OCI-LY7 (cell line): Measurements from ENCODE around the gene ACE. TPM values are rescaled to one million over a fixed set of nuclear protein-coding genes. Genes with fewer than 3 reads are reported as not detected.
A peak's percentile ranks its signal among the peaks of the same experiment; 100 is the strongest.

Source experiments
- BruUV-seq: library from RNA; stranded (reverse); fragments of 400-500 nt; replicated peaks from 2 replicates; lab custom pipeline; 2021; lab: Mats Ljungman, UMichigan
- CTCF ChIA-PET: fragments of 300-600 bp; sonication (Branson Sonifier 250); formaldehyde crosslinking; loops from one replicate; lab custom pipeline; 2022; ENCODE audit warnings: antibody characterized with exemption; ENCODE audit not compliant: unreplicated experiment; lab: Charles Lee
- POLR2A ChIA-PET: fragments of 300-600 bp; sonication (Branson Sonifier 250); formaldehyde crosslinking; loops from one replicate; lab custom pipeline; 2022; ENCODE audit warnings: antibody characterized with exemption; lab: Charles Lee
- DNase-seq: peaks from one replicate; pipeline ENCODE4 v3.0.0-alpha.2; 2015; ENCODE audit warnings: low spot score
- H2AFZ ChIP-seq: fragments of 200-600 bp; sonication (generic), shearing (Covaris generic); 2 replicates; pipeline ENCODE4 v1.6.1; 2014; ENCODE audit warnings: mild to moderate bottlenecking, antibody characterized with exemption, low read length, moderate library complexity
- H3K27ac ChIP-seq: fragments of 200-600 bp; sonication (generic); 2 replicates; pipeline ENCODE4 v1.5.1; 2014; ENCODE audit warnings: mixed run types, low read depth, mild to moderate bottlenecking, moderate library complexity, low read length, inconsistent platforms; ENCODE audit not compliant: poor library complexity, severe bottlenecking
- H3K36me3 ChIP-seq: fragments of 200-600 bp; sonication (generic); 2 replicates; pipeline ENCODE4 v1.6.1; 2014; ENCODE audit warnings: mild to moderate bottlenecking, antibody characterized with exemption, low read length, moderate library complexity, mixed read lengths; ENCODE audit not compliant: insufficient read depth
- H3K4me1 ChIP-seq: fragments of 200-600 bp; sonication (generic); 2 replicates; pipeline ENCODE4 v1.5.1; 2014; ENCODE audit warnings: mild to moderate bottlenecking, low read length; ENCODE audit not compliant: insufficient read depth, poor library complexity, severe bottlenecking
- H3K4me2 ChIP-seq: fragments of 200-600 bp; sonication (generic); 2 replicates; pipeline ENCODE4 v1.6.1; 2014; ENCODE audit warnings: mild to moderate bottlenecking, low read length
- H3K4me3 ChIP-seq: fragments of 200-600 bp; sonication (generic); 2 replicates; pipeline ENCODE4 v1.5.1; 2014; ENCODE audit warnings: mild to moderate bottlenecking, low read depth, low read length; ENCODE audit not compliant: poor library complexity, severe bottlenecking
- H3K79me2 ChIP-seq: fragments of 200-600 bp; sonication (generic); 2 replicates; pipeline ENCODE4 v1.6.1; 2016; ENCODE audit warnings: low read depth, mild to moderate bottlenecking, low read length, moderate library complexity, mixed read lengths; ENCODE audit not compliant: insufficient read depth
- H3K9me2 ChIP-seq: fragments of 200-600 bp; sonication (generic); 2 replicates; pipeline ENCODE4 v1.6.1; 2016; ENCODE audit warnings: mild to moderate bottlenecking, low read length, mixed read lengths; ENCODE audit not compliant: insufficient read depth
- H3K9me3 ChIP-seq: fragments of 200-600 bp; sonication (generic); 2 replicates; pipeline ENCODE4 v1.6.1; 2014; ENCODE audit warnings: mild to moderate bottlenecking, mixed run types, low read length, mixed read lengths
- H4K20me1 ChIP-seq: fragments of 200-600 bp; sonication (generic); 2 replicates; pipeline ENCODE4 v1.6.1; 2014; ENCODE audit warnings: mild to moderate bottlenecking, antibody characterized with exemption, low read length, moderate library complexity, mixed read lengths; ENCODE audit not compliant: insufficient read depth
- EZH2phosphoT487 ChIP-seq: fragments of 200-600 bp; sonication (generic); IDR thresholded peaks from 2 replicates; pipeline ENCODE4 v1.6.1; 2018; ENCODE audit warnings: low read depth, borderline replicate concordance, mild to moderate bottlenecking, mixed run types, antibody characterized with exemption, low read length, moderate library complexity, mixed read lengths
- intact Hi-C: fragments of 100-400 bp; cut with micrococcal nuclease; formaldehyde crosslinking; loops from one replicate; pipeline ENCODE4 v1.10.0; 2022; ENCODE audit not compliant: unreplicated experiment
- total RNA-seq, 2 experiments: library from RNA; depleted of rRNA in 1 of 2; stranded (reverse); fragments of >200 nt in 1 of 2; shearing (Covaris generic) in 1 of 2; gene quantifications; 2 replicates each; pipeline ENCODE4 v1.2.3, GENCODE V29; 2014 to 2022
- TF ChIP-seq, protein P1 (sequence below): fragments of 200-600 bp; sonication (generic); conservative IDR thresholded peaks from 2 replicates; pipeline ENCODE4 v1.5.1; 2014; ENCODE audit warnings: mild to moderate bottlenecking, antibody characterized with exemption, low read length, moderate library complexity, mixed read lengths

Gene ACE
- total RNA-seq, 2 experiments from 2014 or later = 2.3 to 5.1 TPM

DNA sequence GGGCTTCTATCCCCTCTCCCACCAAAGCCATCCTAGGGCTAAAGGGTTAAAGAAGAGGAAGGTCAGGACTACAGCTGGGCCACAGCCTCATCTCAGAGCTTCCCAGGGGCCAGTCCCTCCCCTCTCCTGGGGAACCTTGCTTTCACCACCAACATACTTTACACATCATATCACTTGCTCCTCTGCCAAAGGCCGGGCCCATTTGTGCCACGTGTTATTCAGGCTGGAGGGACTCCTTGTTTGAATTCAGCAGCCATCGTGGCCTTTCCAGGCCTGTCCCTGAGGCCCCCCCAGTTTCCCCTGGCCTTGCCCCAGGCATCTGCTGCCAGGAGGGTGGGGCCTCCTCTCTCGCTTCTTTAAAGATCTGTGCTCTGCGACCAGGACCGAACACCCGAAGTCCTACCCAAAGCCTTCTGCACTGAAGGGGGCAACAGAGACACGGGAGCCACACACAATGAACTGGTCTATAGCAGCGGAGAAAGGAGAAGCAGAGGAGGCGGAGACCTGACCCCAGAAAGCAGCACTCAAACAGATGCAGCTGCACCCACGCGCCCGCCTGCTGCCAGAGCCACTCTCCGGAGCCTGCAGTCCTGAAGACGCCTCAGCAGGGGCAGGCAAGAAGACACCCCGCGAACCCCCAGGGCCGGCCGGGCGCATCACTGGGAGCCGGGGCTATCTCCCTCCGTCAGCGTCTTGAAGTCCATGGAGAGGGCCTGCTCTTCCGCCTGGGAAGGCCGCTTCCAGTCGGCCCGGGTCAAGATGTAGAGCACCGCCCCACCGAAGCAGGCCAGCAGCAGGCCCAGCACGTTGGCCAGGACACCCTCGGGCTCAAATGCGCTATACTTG, 42.9 kb upstream of the ACE start:
- TF ChIP-seq, protein P1, sequence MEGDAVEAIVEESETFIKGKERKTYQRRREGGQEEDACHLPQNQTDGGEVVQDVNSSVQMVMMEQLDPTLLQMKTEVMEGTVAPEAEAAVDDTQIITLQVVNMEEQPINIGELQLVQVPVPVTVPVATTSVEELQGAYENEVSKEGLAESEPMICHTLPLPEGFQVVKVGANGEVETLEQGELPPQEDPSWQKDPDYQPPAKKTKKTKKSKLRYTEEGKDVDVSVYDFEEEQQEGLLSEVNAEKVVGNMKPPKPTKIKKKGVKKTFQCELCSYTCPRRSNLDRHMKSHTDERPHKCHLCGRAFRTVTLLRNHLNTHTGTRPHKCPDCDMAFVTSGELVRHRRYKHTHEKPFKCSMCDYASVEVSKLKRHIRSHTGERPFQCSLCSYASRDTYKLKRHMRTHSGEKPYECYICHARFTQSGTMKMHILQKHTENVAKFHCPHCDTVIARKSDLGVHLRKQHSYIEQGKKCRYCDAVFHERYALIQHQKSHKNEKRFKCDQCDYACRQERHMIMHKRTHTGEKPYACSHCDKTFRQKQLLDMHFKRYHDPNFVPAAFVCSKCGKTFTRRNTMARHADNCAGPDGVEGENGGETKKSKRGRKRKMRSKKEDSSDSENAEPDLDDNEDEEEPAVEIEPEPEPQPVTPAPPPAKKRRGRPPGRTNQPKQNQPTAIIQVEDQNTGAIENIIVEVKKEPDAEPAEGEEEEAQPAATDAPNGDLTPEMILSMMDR = no peak
- no peak for TF ChIP-seq EZH2phosphoT487
- no TSS peak for BruUV-seq
- POLR2A ChIA-PET = interaction anchor here (1.0 kb wide), 1 partner anchor 20 kb away, joined by 3 read pairs; no protein-coding TSS in a partner anchor
- intact Hi-C loops = no loop called here
- Histone ChIP-seq H4K20me1 (no peaks in the 10 kb centered on the region), H3K9me3 (no peaks in the 10 kb centered on the region), H2AFZ (no peak overlapping the region), H3K4me2 (no peak overlapping the region), H3K27ac (no peak overlapping the region), H3K9me2 (no peaks in the 10 kb centered on the region), H3K4me3 (no peak overlapping the region), H3K79me2 (no peaks in the 10 kb centered on the region), H3K4me1 (peaks cover 14% of the 10 kb centered on the region), H3K36me3 (no peaks in the 10 kb centered on the region)
- CTCF ChIA-PET = interaction anchor here (1.0 to 1.6 kb wide), 2 partner anchors 8 to 177 kb away, joined by 3 to 4 read pairs; no protein-coding TSS in a partner anchor
- DNase-seq = no peak

DNA sequence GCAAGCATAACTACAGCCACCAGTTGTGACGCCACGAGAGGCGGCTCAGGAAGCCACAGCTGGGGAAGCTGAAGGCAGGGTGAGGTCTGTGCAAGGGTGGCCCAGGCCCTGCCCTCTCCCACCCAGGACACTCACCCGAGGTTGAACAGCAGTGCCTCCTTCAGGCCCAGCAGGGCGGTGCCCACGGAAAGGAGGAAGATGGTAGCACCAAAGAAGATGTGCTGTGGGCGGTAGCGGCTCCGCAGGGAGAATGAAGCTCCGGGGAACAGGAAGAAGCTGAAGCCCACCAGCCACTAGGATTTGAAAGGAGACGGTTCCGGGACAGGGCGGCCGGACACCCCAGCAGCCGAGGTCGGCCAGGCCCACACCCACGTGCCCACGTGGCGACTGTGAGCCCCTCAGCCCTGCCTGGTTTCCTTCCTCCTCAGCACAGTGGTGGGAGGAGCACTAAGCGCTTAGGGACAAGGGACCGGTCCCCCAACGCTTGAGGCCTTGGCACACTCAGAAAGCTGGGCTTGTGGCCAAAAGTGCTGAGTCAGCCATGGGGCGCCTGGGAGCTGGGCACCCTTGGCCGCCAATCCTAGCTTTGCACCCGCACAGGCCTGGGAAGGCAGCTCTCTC, 41.8 kb upstream of the ACE start:
- H3K4me2 ChIP-seq = no peak overlapping the region
- ChIA-PET POLR2A (interaction anchor here (0.5 to 1.0 kb wide), 4 partner anchors 15 to 232 kb away, joined by 3 to 4 read pairs (median 3); no protein-coding TSS in a partner anchor), CTCF (interaction anchor here (0.9 to 1.6 kb wide), 2 partner anchors 10 to 41 kb away, joined by 3 to 4 read pairs; partner anchors contain the start of gene ACE)
- intact Hi-C loops = no loop called here
- peaks cover 20% of the 10 kb centered on the region for H3K4me1 ChIP-seq
- no peaks in the 10 kb centered on the region for H3K9me3 ChIP-seq
- no peaks in the 10 kb centered on the region for H3K36me3 ChIP-seq
- TF ChIP-seq, protein P1 = peak; percentile 44; the same call in 1 of the 2 replicates
- TF ChIP-seq EZH2phosphoT487 = no peak
- BruUV-seq = no TSS peak
- H4K20me1 ChIP-seq = no peaks in the 10 kb centered on the region
- no peaks in the 10 kb centered on the region for H3K9me2 ChIP-seq
- H3K27ac ChIP-seq = no peak overlapping the region
- no peak overlapping the region for H3K4me3 ChIP-seq
- DNase-seq = no peak
- no peaks in the 10 kb centered on the region for H3K79me2 ChIP-seq
- no peak overlapping the region for H2AFZ ChIP-seq
